HG03064 (cell line): Measurements from ENCODE around the gene GNAT1.

Experiments used
- ATAC-seq: cut with Tn5 transposase; IDR thresholded peaks from one replicate; pipeline ENCODE4 v1.9.1; 2021; ENCODE audit warnings: low read depth; ENCODE audit not compliant: unreplicated experiment

Gene GNAT1

GRCh38 chr3:50162034-50162883 lies 29.2 kb upstream of the GNAT1 start:
- ATAC-seq, result no peak

- ATAC-seq, result no peak
Observed at GRCh38 chr3:50163572-50164455, 27.6 kb upstream of the GNAT1 start.

GRCh38 chr3:50164481-50164880 lies 26.9 kb upstream of the GNAT1 start:
- no peak for ATAC-seq

- no peak for ATAC-seq
Observed at GRCh38 chr3:50164984-50165909, 26.2 kb upstream of the GNAT1 start.

- ATAC-seq, result no peak
Observed at GRCh38 chr3:50165910-50166538, 25.4 kb upstream of the GNAT1 start.

GRCh38 chr3:50166620-50167019 lies 24.8 kb upstream of the GNAT1 start:
- ATAC-seq, result no peak

- ATAC-seq, result no peak
Observed at GRCh38 chr3:50167069-50167840, 24.2 kb upstream of the GNAT1 start.

GRCh38 chr3:50167841-50168209 lies 23.6 kb upstream of the GNAT1 start:
- no peak for ATAC-seq

GRCh38 chr3:50168388-50168787 lies 23.0 kb upstream of the GNAT1 start:
- no peak for ATAC-seq

GRCh38 chr3:50168791-50169190 lies 22.6 kb upstream of the GNAT1 start:
- no peak for ATAC-seq

GRCh38 chr3:50169232-50169832 lies 22.1 kb upstream of the GNAT1 start:
- ATAC-seq, result no peak

- no peak for ATAC-seq
Observed at GRCh38 chr3:50169858-50170257, 21.6 kb upstream of the GNAT1 start.

GRCh38 chr3:50170689-50171088 lies 20.7 kb upstream of the GNAT1 start:
- no peak for ATAC-seq

- ATAC-seq, result no peak
Observed at GRCh38 chr3:50171540-50172301, 19.7 kb upstream of the GNAT1 start.

GRCh38 chr3:50172626-50173220 lies 18.7 kb upstream of the GNAT1 start:
- no peak for ATAC-seq

GRCh38 chr3:50173685-50174516 lies 17.5 kb upstream of the GNAT1 start:
- no peak for ATAC-seq

GRCh38 chr3:50174517-50174895 lies 16.9 kb upstream of the GNAT1 start:
- no peak for ATAC-seq
